Endothelial cell of umbilical vein (primary cell): ENCODE measurements around the gene MACROH2A1. TPM values are rescaled to one million over a fixed set of nuclear protein-coding genes. Genes with fewer than 3 reads are reported as not detected.

Experiments
- BruUV-seq: library from RNA; stranded (reverse); fragments of 400-500 nt; replicated peaks from 2 replicates; lab custom pipeline; 2021; lab: Mats Ljungman, UMichigan
- CTCF ChIA-PET: fragments of 300-600, 350-600 bp; sonication (Branson Sonifier 250); formaldehyde crosslinking; loops from one replicate; lab custom pipeline; 2021; ENCODE audit warnings: antibody characterized with exemption, inconsistent platforms; lab: Charles Lee
- POLR2A ChIA-PET: fragments of 300-600, 350-600 bp; sonication (Branson Sonifier 250); formaldehyde crosslinking; loops from one replicate; lab custom pipeline; 2021; ENCODE audit warnings: antibody characterized with exemption, inconsistent platforms; lab: Charles Lee
- DNase-seq: peaks from one replicate; pipeline ENCODE4 v3.0.0-alpha.2; 2011; ENCODE audit warnings: low read depth, low spot score
- FAIRE-seq: peaks from 2 replicates; lab custom pipeline; 2011; peaks lifted over from hg19 to GRCh38; lab: Jason Lieb, UNC
- H2AFZ ChIP-seq: 2 replicates; pipeline ENCODE4 v1.6.0; 2012; ENCODE audit warnings: low read depth, low read length, control low read depth, inconsistent platforms
- H3K27ac ChIP-seq: 2 replicates; pipeline ENCODE4 v1.5.1; 2011; ENCODE audit warnings: low read depth, mild to moderate bottlenecking, control low read depth, low read length, moderate library complexity; ENCODE audit not compliant: insufficient read depth
- H3K27me3 ChIP-seq, 2 experiments: 2 replicates each; pipeline versions ENCODE4 v1.6.0 to v1.6.1; 2011; ENCODE audit warnings: low read length in 2 of 2, mixed read lengths in 1 of 2; ENCODE audit not compliant: control insufficient read depth in 2 of 2, insufficient read depth in 2 of 2
- H3K36me3 ChIP-seq, 2 experiments: 2 replicates in 1 of 2; 3 replicates in 1 of 2; pipeline ENCODE4 v1.5.1; 2011; ENCODE audit warnings: low read length in 2 of 2, mild to moderate bottlenecking in 1 of 2, moderate library complexity in 1 of 2; ENCODE audit not compliant: control insufficient read depth in 2 of 2, insufficient read depth in 2 of 2; ENCODE audit errors: extremely low read depth in 1 of 2
- H3K4me1 ChIP-seq: 3 replicates; pipeline ENCODE4 v1.5.1; 2011; ENCODE audit warnings: mild to moderate bottlenecking, low read length; ENCODE audit not compliant: control insufficient read depth, insufficient read depth; ENCODE audit errors: extremely low read depth
- H3K4me2 ChIP-seq: 2 replicates; pipeline ENCODE4 v1.6.1; 2011; ENCODE audit warnings: low read length, control low read depth, mixed read lengths; ENCODE audit not compliant: insufficient read depth
- H3K4me3 ChIP-seq, 3 experiments: fragments of 200-600 bp in 1 of 3; sonication (generic), shearing (Covaris generic) in 1 of 3; replicated peaks in 1 of 3; 2 replicates each; pipeline ENCODE4 v1.5.1; 2011 to 2016; ENCODE audit warnings: control low read depth in 3 of 3, low read length in 3 of 3, mild to moderate bottlenecking in 2 of 3, inconsistent platforms in 1 of 3, low read depth in 1 of 3, moderate library complexity in 1 of 3; ENCODE audit not compliant: insufficient read depth in 1 of 3
- H3K79me2 ChIP-seq: 2 replicates; pipeline ENCODE4 v1.6.0; 2012; ENCODE audit warnings: low read length, inconsistent platforms; ENCODE audit not compliant: control insufficient read depth, insufficient read depth
- H3K9ac ChIP-seq: replicated peaks from 2 replicates; pipeline ENCODE3; 2011; ENCODE audit warnings: low read length, control low read depth; ENCODE audit not compliant: insufficient read depth; ENCODE audit errors: extremely low read depth
- H3K9me1 ChIP-seq: replicated peaks from 3 replicates; pipeline ENCODE4 v1.6.0; 2011; ENCODE audit warnings: mild to moderate bottlenecking, low read length; ENCODE audit not compliant: control insufficient read depth, insufficient read depth; ENCODE audit errors: extremely low read depth
- H3K9me3 ChIP-seq: replicated peaks from 2 replicates; pipeline ENCODE4 v1.5.1; 2012; ENCODE audit warnings: low read length, inconsistent platforms; ENCODE audit not compliant: control insufficient read depth, insufficient read depth
- H4K20me1 ChIP-seq: replicated peaks from 2 replicates; pipeline ENCODE3; 2011; ENCODE audit warnings: mild to moderate bottlenecking, low read length; ENCODE audit not compliant: control insufficient read depth, insufficient read depth; ENCODE audit errors: extremely low read depth
- EZH2 ChIP-seq: IDR thresholded peaks from 2 replicates; pipeline ENCODE4 v1.6.1; 2012; ENCODE audit warnings: borderline replicate concordance, low read depth, mild to moderate bottlenecking, moderate library complexity, low read length, inconsistent platforms; ENCODE audit not compliant: severe bottlenecking
- FOS ChIP-seq: IDR thresholded peaks from 2 replicates; pipeline ENCODE4 v1.6.1; 2011; ENCODE audit warnings: mild to moderate bottlenecking, low read length, moderate library complexity, borderline replicate concordance; ENCODE audit not compliant: insufficient read depth
- GATA2 ChIP-seq: IDR thresholded peaks from 2 replicates; pipeline ENCODE4 v1.7.0; 2011; ENCODE audit warnings: low read depth, mild to moderate bottlenecking, moderate library complexity, mixed read lengths, low read length; ENCODE audit not compliant: insufficient read length, insufficient read depth
- JUN ChIP-seq: IDR thresholded peaks from 2 replicates; pipeline ENCODE4 v1.6.1; 2011; ENCODE audit warnings: borderline replicate concordance, low read depth; ENCODE audit not compliant: insufficient read length, insufficient read depth
- MAX ChIP-seq: IDR thresholded peaks from 2 replicates; pipeline ENCODE4 v1.6.1; 2011; ENCODE audit not compliant: insufficient read depth, insufficient read length
- MYC ChIP-seq: IDR thresholded peaks from one replicate; pipeline ENCODE4 v1.6.1; 2011; ENCODE audit warnings: mild to moderate bottlenecking, low read depth, low read length
- POLR2A ChIP-seq: IDR thresholded peaks from 2 replicates; pipeline ENCODE4 v1.6.1; 2012; ENCODE audit warnings: low read depth, mild to moderate bottlenecking, control low read depth, low read length
- POLR2AphosphoS5 ChIP-seq: IDR thresholded peaks from 2 replicates; pipeline ENCODE4 v1.6.1; 2012; ENCODE audit warnings: low read depth, mild to moderate bottlenecking, control low read depth, low read length, moderate library complexity; ENCODE audit not compliant: insufficient read depth
- dilution Hi-C: fragments of 300-500 bp; cut with MboI; formaldehyde crosslinking; loops from one replicate; pipeline ENCODE4 v1.15.0; 2019; ENCODE audit warnings: low sequenced_read_pairs; ENCODE audit not compliant: extremely low pct_ligation_motif_present
- intact Hi-C: fragments of 100-400 bp; cut with micrococcal nuclease; formaldehyde crosslinking; loops from one replicate; pipeline ENCODE4 v1.10.0; 2022
- polyA plus RNA-seq, 4 experiments: library from polyadenylated mRNA; depleted of rRNA in 3 of 4; stranded (reverse) in 3 of 4; unstranded in 1 of 4; fragments of >200 nt; gene quantifications; 2 replicates each; pipeline versions ENCODE4 v1.2.1 to v1.2.3, GENCODE V29; 2011 to 2012; ENCODE audit warnings: missing spikeins in 1 of 4
- total RNA-seq: library from RNA; stranded (reverse); gene quantifications from 2 replicates; pipeline ENCODE4 v1.2.3, GENCODE V29; 2021
- TF ChIP-seq, protein P1 (sequence below), 2 donors: IDR thresholded peaks; 1 replicate in 1 of 2; 2 replicates in 1 of 2; pipeline ENCODE4 v1.5.1; 2011; ENCODE audit warnings: low read length in 2 of 2, mild to moderate bottlenecking in 2 of 2, moderate library complexity in 2 of 2, control low read depth in 1 of 2, inconsistent platforms in 1 of 2, low read depth in 1 of 2; ENCODE audit not compliant: insufficient read depth in 1 of 2; ENCODE audit errors: extremely low read depth in 1 of 2

Gene MACROH2A1
- total and polyA plus RNA-seq, 2 donors (not counting 3 experiments of a cell fraction or from before 2014, with no cell fraction given), result 89.3 to 147 TPM

GRCh38 chr5:135308752-135309151 is 90.3 kb downstream of the MACROH2A1 start:
- Histone ChIP-seq H3K36me3 (no peaks in the 10 kb centered on the region), H3K27me3 (peaks cover 2 to 8% of the 10 kb centered on the region in 2 experiments), H3K27ac (no peak overlapping the region), H4K20me1 (no peaks in the 10 kb centered on the region), H3K9ac (no peak overlapping the region), H2AFZ (no peak overlapping the region), H3K79me2 (no peaks in the 10 kb centered on the region), H3K9me3 (no peaks in the 10 kb centered on the region), H3K4me3 (no peak overlapping the region), H3K4me1 (no peaks in the 10 kb centered on the region), H3K4me2 (no peak overlapping the region), H3K9me1 (no peaks in the 10 kb centered on the region)
- TF ChIP-seq EZH2 (no peak), MYC (no peak), JUN (no peak), POLR2A (no peak), MAX (no peak), GATA2 (no peak), POLR2AphosphoS5 (no peak), FOS (no peak)
- TF ChIP-seq, protein P1, sequence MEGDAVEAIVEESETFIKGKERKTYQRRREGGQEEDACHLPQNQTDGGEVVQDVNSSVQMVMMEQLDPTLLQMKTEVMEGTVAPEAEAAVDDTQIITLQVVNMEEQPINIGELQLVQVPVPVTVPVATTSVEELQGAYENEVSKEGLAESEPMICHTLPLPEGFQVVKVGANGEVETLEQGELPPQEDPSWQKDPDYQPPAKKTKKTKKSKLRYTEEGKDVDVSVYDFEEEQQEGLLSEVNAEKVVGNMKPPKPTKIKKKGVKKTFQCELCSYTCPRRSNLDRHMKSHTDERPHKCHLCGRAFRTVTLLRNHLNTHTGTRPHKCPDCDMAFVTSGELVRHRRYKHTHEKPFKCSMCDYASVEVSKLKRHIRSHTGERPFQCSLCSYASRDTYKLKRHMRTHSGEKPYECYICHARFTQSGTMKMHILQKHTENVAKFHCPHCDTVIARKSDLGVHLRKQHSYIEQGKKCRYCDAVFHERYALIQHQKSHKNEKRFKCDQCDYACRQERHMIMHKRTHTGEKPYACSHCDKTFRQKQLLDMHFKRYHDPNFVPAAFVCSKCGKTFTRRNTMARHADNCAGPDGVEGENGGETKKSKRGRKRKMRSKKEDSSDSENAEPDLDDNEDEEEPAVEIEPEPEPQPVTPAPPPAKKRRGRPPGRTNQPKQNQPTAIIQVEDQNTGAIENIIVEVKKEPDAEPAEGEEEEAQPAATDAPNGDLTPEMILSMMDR (IDR thresholded peaks at IDR 0.05; ENCODE audit: extremely low read depth in 1 of 2, insufficient read depth in 1 of 2, low read depth in 1 of 2, low read length in 2 of 2), result no peak
- dilution Hi-C loops, result no loop called here
- DNase-seq (no peak), FAIRE-seq (no peak)
- no TSS peak for BruUV-seq
- CTCF ChIA-PET, result interaction anchor here (1.8 kb wide), 1 partner anchor 16 kb away, joined by 4 read pairs; no protein-coding TSS in a partner anchor
- intact Hi-C loops, result no loop called here
- POLR2A ChIA-PET, result no interaction called here
